K562 (cell line): ENCODE results near the gene UBASH3A. TPM values are rescaled to one million over a fixed set of nuclear protein-coding genes. Genes with fewer than 3 reads are reported as not detected.

Experiments
- BRD9 ChIP-seq: fragments of 450-650 bp; IDR thresholded peaks from 2 replicates; pipeline ENCODE4 v1.6.1; 2018; ENCODE audit warnings: low read depth; ENCODE audit not compliant: partially characterized antibody
- CCNT2 ChIP-seq: IDR thresholded peaks from 2 replicates; pipeline ENCODE4 v1.6.1; 2011; ENCODE audit warnings: borderline replicate concordance, low read depth, mild to moderate bottlenecking, moderate library complexity, mixed read lengths, low read length; ENCODE audit not compliant: insufficient read length; ENCODE audit errors: extremely low read depth
- DPF2 ChIP-seq: fragments of 450-650 bp; IDR thresholded peaks from 2 replicates; pipeline ENCODE4 v1.6.1; 2016
- HDAC2 ChIP-seq: fragments of 450-650 bp; IDR thresholded peaks from 2 replicates; pipeline ENCODE4 v1.6.1; 2016; ENCODE audit warnings: mild to moderate bottlenecking
- LEF1 ChIP-seq: fragments of 450-650 bp; IDR thresholded peaks from 2 replicates; pipeline ENCODE4 v1.6.1; 2016; ENCODE audit warnings: mild to moderate bottlenecking
- MAFK ChIP-seq: IDR thresholded peaks from 2 replicates; pipeline ENCODE4 v1.6.1; 2011; ENCODE audit warnings: low read length, improper control_type of control experiment
- NFXL1 ChIP-seq: fragments of 450-650 bp; formaldehyde crosslinking; IDR thresholded peaks from 2 replicates; pipeline ENCODE4 v1.4.0; 2021; ENCODE audit warnings: mild to moderate bottlenecking
- NONO ChIP-seq, 2 experiments: fragments of 200-400 bp in 1 of 2; fragments of 450-650 bp in 1 of 2; formaldehyde crosslinking in 1 of 2; IDR thresholded peaks; 2 replicates each; pipeline ENCODE4 v1.6.1; 2017; ENCODE audit warnings: low read depth in 2 of 2, mild to moderate bottlenecking in 2 of 2, moderate library complexity in 2 of 2, low read length in 1 of 2
- SMAD4 ChIP-seq: fragments of 250-450 bp; sonication (Bioruptor Pico); conservative IDR thresholded peaks from 2 replicates; pipeline ENCODE4 v1.8.0; 2021; ENCODE audit warnings: inconsistent platforms, mild to moderate bottlenecking, moderate library complexity
- SMARCC2 ChIP-seq: fragments of 450-650 bp; IDR thresholded peaks from 2 replicates; pipeline ENCODE4 v1.6.1; 2017; ENCODE audit warnings: antibody characterized with exemption, moderate library complexity, mild to moderate bottlenecking, low read depth
- TEAD4 ChIP-seq, 2 experiments: sonication (generic) in 1 of 2; formaldehyde crosslinking in 1 of 2; IDR thresholded peaks; 2 replicates each; pipeline versions ENCODE4 v1.6.1 to v1.8.0; 2012 to 2022; ENCODE audit warnings: borderline replicate concordance in 1 of 2, inconsistent platforms in 1 of 2, low read length in 1 of 2, mild to moderate bottlenecking in 1 of 2, missing genetic modification reagents in 1 of 2
- ZBTB1 ChIP-seq: sonication (generic); formaldehyde crosslinking; IDR thresholded peaks from 2 replicates; pipeline ENCODE4 v1.8.1; 2023; ENCODE audit warnings: missing genetic modification reagents, low read depth, mild to moderate bottlenecking, borderline replicate concordance
- ZC3H11A ChIP-seq: IDR thresholded peaks from 2 replicates; pipeline ENCODE4 v1.6.1; 2012; ENCODE audit warnings: low read depth, low read length, improper control_type of control experiment
- ZEB2 ChIP-seq: fragments of 450-650 bp; IDR thresholded peaks from 2 replicates; pipeline ENCODE4 v1.6.1; 2016
- ZNF584 ChIP-seq: fragments of 200-800 bp; sonication (Bioruptor generic); IDR thresholded peaks from 2 replicates; pipeline ENCODE4 v1.6.1; 2016; ENCODE audit warnings: low read depth, mild to moderate bottlenecking, missing genetic modification characterization, missing compliant biosample characterization
- polyA plus RNA-seq, 8 experiments: library from polyadenylated mRNA; depleted of rRNA in 4 of 8; stranded (reverse) in 5 of 8; unstranded in 3 of 8; fragments of >200 nt; fragmentation: Nextera tagmentation in 2 of 8; fragmentation: Illumina TruSeq in 1 of 8; extraction: Ambion mirVana in 2 of 8; extraction: Trizol in 1 of 8; gene quantifications; 2 replicates each; pipeline versions ENCODE4 v1.2.1 to v1.2.3, GENCODE V29; 2011 to 2014; ENCODE audit warnings: inconsistent platforms in 1 of 8, missing spikeins in 1 of 8
- total RNA-seq, 7 experiments: library from RNA; depleted of rRNA in 6 of 7; stranded (reverse); fragments of >200 nt in 6 of 7; fragmentation: Illumina TruSeq in 2 of 7; extraction: Trizol in 2 of 7; gene quantifications; 2 replicates each; pipeline versions ENCODE4 v1.2.1 to v1.2.3, GENCODE V29; 2011 to 2021; ENCODE audit warnings: low replicate concordance in 1 of 7
- TF ChIP-seq, protein P1 (sequence below): fragments of 450-650 bp; IDR thresholded peaks from 2 replicates; pipeline ENCODE4 v1.6.1; 2016; ENCODE audit warnings: mild to moderate bottlenecking, moderate library complexity
- TF ChIP-seq, protein P2 (sequence below): sonication (generic); formaldehyde crosslinking; IDR thresholded peaks from 2 replicates; pipeline ENCODE4 v1.8.1; 2023; ENCODE audit warnings: mild to moderate bottlenecking, missing genetic modification reagents

The UBASH3A gene
- total and polyA plus RNA-seq, 9 of the 15 experiments (the other 6 are each of a cell fraction or from before 2014, with no cell fraction given), result 0.23 to 1.8 (median 1.1) TPM

DNA sequence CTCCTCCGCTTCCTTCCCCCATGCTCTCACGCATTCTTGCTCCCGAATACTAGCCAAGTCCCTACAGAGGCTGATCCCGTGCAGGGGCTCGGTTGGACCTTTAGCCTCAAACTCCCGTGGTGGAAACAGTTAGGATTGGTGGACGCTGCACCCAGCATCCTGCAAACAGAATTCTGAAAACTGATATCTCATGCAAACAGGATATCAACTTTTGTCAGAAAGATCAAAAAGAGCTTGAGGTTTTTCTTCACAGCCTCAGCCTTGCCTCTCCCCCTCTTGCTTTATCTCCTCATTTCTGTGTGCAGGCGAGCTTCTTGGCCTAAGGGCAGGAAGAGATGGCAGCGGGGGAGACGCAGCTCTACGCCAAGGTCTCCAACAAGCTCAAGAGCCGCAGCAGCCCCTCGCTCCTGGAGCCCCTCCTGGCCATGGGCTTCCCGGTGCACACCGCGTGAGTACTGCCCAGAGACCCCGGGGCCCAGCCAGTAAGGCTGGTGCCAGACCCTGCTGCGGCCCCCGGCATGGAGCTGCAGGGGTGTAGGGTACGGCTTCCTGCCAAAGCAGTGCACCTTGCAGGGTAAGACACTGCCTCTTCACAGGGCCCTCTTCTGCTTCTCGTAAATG, at the start of gene UBASH3A (continued):
- TF ChIP-seq TEAD4 (IDR thresholded peaks at IDR 0.05; ENCODE audit: low read length), result peak; percentile 96
- TF ChIP-seq TEAD4 (CRISPR knock-in tag; IDR thresholded peaks at IDR 0.05; ENCODE audit: borderline replicate concordance), result no peak
- TF ChIP-seq ZNF584 (CRISPR knock-in tag), result peak; percentile 67
- peak; percentile 80 for TF ChIP-seq CCNT2
- TF ChIP-seq ZC3H11A, result no peak
- TF ChIP-seq MAFK, result no peak
- peak; percentile 73 for TF ChIP-seq BRD9
- peak; percentile 94 for TF ChIP-seq DPF2
- TF ChIP-seq ZBTB1 (CRISPR knock-in tag), result no peak
- 0 out of 4 replicates have a peak, but pooled peaks of 1 of the 2 experiments have one; percentile 4 for TF ChIP-seq NONO (IDR thresholded peaks at IDR 0.05; ENCODE audit: low read depth in 2 of 2, low read length in 1 of 2)
- TF ChIP-seq, protein P1, sequence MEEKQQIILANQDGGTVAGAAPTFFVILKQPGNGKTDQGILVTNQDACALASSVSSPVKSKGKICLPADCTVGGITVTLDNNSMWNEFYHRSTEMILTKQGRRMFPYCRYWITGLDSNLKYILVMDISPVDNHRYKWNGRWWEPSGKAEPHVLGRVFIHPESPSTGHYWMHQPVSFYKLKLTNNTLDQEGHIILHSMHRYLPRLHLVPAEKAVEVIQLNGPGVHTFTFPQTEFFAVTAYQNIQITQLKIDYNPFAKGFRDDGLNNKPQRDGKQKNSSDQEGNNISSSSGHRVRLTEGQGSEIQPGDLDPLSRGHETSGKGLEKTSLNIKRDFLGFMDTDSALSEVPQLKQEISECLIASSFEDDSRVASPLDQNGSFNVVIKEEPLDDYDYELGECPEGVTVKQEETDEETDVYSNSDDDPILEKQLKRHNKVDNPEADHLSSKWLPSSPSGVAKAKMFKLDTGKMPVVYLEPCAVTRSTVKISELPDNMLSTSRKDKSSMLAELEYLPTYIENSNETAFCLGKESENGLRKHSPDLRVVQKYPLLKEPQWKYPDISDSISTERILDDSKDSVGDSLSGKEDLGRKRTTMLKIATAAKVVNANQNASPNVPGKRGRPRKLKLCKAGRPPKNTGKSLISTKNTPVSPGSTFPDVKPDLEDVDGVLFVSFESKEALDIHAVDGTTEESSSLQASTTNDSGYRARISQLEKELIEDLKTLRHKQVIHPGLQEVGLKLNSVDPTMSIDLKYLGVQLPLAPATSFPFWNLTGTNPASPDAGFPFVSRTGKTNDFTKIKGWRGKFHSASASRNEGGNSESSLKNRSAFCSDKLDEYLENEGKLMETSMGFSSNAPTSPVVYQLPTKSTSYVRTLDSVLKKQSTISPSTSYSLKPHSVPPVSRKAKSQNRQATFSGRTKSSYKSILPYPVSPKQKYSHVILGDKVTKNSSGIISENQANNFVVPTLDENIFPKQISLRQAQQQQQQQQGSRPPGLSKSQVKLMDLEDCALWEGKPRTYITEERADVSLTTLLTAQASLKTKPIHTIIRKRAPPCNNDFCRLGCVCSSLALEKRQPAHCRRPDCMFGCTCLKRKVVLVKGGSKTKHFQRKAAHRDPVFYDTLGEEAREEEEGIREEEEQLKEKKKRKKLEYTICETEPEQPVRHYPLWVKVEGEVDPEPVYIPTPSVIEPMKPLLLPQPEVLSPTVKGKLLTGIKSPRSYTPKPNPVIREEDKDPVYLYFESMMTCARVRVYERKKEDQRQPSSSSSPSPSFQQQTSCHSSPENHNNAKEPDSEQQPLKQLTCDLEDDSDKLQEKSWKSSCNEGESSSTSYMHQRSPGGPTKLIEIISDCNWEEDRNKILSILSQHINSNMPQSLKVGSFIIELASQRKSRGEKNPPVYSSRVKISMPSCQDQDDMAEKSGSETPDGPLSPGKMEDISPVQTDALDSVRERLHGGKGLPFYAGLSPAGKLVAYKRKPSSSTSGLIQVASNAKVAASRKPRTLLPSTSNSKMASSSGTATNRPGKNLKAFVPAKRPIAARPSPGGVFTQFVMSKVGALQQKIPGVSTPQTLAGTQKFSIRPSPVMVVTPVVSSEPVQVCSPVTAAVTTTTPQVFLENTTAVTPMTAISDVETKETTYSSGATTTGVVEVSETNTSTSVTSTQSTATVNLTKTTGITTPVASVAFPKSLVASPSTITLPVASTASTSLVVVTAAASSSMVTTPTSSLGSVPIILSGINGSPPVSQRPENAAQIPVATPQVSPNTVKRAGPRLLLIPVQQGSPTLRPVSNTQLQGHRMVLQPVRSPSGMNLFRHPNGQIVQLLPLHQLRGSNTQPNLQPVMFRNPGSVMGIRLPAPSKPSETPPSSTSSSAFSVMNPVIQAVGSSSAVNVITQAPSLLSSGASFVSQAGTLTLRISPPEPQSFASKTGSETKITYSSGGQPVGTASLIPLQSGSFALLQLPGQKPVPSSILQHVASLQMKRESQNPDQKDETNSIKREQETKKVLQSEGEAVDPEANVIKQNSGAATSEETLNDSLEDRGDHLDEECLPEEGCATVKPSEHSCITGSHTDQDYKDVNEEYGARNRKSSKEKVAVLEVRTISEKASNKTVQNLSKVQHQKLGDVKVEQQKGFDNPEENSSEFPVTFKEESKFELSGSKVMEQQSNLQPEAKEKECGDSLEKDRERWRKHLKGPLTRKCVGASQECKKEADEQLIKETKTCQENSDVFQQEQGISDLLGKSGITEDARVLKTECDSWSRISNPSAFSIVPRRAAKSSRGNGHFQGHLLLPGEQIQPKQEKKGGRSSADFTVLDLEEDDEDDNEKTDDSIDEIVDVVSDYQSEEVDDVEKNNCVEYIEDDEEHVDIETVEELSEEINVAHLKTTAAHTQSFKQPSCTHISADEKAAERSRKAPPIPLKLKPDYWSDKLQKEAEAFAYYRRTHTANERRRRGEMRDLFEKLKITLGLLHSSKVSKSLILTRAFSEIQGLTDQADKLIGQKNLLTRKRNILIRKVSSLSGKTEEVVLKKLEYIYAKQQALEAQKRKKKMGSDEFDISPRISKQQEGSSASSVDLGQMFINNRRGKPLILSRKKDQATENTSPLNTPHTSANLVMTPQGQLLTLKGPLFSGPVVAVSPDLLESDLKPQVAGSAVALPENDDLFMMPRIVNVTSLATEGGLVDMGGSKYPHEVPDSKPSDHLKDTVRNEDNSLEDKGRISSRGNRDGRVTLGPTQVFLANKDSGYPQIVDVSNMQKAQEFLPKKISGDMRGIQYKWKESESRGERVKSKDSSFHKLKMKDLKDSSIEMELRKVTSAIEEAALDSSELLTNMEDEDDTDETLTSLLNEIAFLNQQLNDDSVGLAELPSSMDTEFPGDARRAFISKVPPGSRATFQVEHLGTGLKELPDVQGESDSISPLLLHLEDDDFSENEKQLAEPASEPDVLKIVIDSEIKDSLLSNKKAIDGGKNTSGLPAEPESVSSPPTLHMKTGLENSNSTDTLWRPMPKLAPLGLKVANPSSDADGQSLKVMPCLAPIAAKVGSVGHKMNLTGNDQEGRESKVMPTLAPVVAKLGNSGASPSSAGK, result no peak
- TF ChIP-seq NFXL1 (CRISPR knock-in tag), result no peak
- TF ChIP-seq HDAC2, result peak; percentile 92
- peak; percentile 95 for TF ChIP-seq LEF1
- TF ChIP-seq ZEB2, result no peak
- TF ChIP-seq, protein P2, sequence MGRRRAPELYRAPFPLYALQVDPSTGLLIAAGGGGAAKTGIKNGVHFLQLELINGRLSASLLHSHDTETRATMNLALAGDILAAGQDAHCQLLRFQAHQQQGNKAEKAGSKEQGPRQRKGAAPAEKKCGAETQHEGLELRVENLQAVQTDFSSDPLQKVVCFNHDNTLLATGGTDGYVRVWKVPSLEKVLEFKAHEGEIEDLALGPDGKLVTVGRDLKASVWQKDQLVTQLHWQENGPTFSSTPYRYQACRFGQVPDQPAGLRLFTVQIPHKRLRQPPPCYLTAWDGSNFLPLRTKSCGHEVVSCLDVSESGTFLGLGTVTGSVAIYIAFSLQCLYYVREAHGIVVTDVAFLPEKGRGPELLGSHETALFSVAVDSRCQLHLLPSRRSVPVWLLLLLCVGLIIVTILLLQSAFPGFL (CRISPR knock-in tag), result no peak
- TF ChIP-seq SMAD4 (CRISPR knock-in tag), result peak; percentile 73
- TF ChIP-seq SMARCC2, result 0 out of 2 replicates have a peak, but pooled peaks have one; percentile 70
